SW480 (cell line): ENCODE data around the gene FGFR3.

ENCODE experiments used
- DNase-seq: peaks from one replicate; pipeline ENCODE4 v3.0.0-alpha.2; 2016; ENCODE audit warnings: low spot score

FGFR3 gene

DNA sequence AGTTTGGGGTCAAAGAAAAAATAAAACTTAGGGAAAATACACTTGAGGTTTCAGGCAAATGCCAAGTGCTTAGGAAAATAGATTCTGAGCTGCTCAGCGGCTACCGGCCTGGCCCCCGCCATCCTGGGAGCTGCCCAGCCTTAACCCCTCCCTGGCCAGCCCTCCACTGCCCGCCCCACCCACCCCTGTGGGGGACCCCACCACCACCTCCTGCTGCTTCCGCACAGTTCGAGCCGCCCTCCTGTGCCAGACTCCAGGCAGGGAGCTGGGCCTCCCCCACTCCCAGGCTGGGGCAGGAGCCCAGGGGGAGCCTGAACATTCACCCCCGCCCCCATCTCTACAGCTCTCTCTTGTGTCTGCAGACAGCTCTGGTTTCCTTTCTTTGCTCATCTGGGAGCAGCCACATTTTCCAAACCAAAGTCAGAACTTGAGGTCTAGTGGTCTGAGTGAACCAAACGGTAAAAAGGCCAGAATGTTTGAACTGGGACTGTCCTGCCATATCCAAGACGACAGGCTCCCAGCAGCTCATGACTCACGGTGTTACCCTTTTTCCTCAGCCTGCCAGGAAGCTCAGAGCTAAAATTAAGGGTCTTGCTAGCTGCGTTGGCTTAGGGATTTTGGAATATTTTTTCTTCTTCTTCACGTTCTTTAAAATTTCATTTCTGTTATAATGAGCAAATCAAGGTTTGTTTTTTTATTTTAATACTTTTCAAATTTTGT is 4.7 kb upstream of the FGFR3 start:
- no peak for DNase-seq

DNA sequence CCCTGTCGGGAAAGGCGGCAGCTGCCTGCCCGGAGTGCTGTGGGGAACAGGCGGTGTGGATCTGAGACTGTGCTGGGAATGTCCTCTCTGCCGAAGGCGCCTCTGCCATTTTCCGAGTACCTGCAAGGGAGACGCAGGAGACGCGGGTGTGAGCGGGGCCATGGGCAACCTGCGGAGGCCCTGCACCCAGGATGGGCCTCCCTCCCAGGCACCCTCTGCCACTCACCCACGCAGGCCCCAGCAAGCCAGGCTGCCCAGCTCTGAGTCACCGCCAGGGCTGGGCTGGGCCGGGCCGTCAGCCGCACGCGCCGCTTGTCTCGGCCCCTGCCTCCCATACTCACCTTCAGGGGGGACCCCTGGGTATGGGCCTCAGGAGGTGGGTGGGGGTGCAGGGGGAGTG is 3.5 kb upstream of the FGFR3 start:
- DNase-seq: no peak

- DNase-seq: no peak
Measured at GRCh38 chr4:1790005-1790404, 3.1 kb upstream of the FGFR3 start.

DNA sequence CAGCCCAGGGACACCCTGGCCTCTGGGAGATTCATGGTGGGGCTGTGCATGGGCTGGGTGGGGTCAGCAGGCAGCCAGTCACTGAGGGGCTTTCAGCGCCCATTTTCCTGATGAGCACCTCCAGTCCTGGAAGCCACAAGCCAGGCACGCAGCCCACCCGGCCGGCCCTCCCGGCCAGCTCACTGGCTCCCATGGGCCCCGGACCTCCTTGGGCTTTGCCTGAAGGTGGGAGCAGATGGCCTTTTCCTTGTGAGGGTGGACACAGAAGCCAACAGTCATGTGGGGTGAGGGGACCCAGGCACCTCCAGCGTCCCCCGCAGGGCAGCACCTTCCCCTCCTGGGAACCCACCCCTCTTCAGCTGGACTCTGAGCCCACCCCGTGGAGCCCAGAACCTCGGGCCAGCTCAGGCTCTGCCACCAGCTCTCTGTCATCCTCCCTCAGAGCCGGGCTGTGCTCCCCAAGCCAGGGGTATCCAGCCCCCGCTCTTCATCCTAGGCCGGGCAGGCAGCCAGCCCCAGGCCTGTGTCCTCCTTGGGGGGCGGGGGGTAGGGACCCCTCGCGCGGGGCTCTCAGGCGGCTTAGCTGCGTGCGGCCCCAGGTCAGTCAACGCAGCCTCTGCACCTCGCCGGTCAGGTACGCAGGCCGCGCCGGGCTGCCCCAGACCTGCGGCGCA is 798 bp upstream of the FGFR3 start:
- no peak for DNase-seq

DNA sequence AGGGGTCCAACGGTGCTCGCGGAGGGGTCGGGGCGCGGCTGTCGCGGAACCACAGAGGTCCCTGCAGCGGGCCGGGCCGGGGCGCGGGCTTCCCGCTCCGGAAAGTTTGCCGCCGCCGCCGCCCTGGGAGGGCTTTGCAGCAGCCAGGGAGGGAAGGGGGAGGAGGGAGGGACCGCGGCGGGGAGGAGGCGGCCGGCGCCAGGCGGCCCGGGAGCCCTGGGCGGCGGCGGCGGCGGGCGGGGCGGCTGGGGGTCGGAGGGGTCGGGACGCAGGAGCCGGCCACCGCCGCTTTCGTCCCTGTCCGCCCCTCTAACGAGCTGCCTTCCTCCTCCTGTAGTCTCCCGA is 375 bp downstream of the FGFR3 start:
- DNase-seq: no peak

DNA sequence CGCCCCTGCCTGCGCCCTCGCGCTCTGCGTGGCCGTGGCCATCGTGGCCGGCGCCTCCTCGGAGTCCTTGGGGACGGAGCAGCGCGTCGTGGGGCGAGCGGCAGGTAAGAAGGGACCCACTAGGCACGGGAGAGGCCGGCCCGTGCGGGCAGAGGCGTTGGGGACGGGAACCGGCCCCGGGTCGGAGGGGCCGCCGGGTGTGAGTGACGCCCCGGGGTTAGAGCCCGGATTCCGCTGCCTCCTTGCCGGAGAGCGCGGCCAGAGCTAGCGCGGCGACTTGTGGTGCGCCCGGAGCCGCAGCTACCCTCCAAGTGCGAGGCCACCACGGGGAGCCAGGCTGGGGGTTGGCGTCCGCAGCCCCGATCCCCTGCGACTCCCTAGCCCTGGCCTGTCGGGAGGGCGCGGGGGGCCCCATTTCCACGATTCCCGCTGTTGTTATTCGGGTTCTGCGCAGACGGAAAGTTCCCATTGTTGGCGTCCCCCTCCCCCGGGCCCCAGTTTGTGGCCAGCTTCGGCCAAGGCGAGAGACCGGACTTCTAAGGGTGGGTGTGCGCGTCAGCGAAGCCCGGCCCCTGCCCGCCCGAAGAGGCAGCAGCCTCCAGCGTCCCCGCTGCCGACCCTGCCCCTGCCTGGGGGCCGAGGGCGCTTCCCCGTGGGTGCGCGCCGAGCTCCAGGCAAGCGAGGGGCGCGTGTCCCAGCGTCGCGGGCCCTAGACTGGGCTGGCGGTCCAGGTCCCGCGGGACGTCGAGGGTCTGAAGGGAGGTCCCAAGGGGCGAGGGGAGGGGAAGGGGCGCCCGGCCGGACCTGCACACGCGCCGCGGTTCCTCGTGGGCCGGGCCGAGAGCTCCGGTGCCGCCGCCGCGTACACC is 1.1 kb downstream of the FGFR3 start:
- DNase-seq: no peak

DNA sequence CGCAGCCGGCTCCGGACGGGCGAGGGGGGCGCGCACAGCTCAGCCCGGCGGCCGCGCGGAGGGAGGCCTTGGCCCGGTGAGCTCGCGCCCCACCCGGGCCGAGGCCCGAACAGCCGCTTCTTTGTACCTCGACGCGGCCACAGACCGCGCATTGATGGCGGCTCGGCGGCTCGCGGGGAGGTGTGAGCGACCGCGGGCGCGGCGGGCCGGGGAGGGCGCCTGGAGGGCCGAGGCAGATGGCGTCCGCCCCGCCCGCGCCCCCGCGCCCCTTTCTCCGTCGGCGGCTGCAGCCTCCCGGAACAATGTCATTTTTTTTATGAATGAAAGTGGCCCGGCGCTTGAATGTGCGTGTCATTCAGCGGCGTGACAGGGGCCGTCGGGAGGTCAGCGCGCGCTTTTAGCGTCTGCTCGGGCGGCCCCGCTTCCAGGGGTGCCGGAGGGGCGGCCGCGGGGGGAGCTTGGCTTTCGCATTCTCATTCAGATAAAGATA is 1.8 kb downstream of the FGFR3 start:
- no peak for DNase-seq

DNA sequence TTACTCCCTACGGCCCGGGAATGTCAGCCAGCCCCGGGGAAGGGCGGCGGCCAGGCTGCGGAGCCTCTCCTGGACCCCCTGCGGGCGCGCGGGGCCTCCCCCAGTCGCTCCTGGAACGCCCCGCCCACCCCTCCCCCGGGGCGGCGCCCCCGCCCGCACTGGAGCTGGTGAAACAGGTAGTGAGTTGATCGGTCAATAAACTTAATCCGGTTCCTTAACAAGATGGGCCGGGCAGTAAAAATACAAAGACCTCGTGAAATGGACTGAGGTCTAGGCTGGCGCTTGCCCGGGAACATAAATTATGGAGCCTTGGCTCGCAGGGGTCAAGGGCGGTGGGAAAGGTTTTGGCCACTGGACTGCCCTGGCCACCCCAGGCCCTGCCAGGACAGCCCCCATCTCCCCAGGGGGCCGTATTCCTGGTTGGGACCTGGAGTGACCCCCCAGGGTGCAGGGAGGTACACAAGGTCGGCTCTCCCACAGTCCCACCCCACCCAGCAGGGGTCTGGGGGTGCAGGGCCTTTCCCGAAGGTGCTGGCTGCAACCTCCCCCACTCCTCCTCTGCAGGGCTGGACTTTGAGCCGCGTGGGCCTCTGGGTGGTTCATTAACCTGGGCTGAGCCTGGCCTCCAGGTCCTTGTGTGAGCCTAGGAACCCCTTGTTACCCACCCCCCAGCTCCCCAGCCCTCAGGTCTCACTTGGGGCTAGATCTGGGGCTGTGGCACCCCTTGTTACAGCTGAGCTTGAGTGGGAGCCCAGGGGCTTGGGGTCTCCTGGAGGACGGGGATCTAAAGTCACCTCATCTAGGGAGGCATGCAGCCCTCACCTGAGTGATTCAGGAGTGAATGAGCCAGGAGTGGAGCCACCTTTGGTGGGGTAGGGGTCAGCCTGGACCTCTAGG is 2.5 kb downstream of the FGFR3 start:
- no peak for DNase-seq

DNA sequence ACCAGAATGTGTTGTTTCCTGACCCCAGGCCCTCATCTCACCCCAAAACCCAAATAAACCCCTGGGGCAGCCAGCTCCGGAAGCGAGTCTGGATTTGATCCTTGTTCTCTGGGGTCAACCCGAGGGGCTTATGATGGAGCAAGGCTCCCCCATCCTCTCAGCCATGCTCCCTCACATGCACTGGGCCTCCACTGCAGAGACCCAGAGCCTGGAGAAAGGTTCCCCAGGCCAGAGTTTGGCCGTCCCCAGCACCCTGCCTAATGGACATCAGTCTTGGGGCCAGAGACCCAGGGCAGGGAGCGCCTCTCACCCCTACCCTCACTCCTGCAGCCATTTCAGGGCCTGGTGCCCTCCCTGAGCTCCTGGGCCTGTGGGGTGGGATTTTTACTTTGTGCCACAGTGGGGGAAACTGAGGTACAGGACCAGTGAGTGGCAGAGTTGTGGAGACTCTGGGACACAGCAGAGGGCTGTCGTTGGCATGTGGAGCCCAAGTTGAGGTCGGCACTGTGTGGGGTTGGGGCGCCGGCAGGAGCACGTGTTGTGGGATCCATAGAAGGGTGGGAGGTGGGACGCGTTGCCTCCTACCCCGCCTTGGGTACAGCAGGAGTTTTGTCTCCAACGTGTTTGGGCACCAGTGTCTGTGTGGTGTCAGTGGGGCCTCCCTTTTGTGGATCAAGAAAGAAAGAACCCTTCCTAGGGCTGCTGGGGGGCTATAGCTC is 3.6 kb downstream of the FGFR3 start:
- DNase-seq: no peak

DNA sequence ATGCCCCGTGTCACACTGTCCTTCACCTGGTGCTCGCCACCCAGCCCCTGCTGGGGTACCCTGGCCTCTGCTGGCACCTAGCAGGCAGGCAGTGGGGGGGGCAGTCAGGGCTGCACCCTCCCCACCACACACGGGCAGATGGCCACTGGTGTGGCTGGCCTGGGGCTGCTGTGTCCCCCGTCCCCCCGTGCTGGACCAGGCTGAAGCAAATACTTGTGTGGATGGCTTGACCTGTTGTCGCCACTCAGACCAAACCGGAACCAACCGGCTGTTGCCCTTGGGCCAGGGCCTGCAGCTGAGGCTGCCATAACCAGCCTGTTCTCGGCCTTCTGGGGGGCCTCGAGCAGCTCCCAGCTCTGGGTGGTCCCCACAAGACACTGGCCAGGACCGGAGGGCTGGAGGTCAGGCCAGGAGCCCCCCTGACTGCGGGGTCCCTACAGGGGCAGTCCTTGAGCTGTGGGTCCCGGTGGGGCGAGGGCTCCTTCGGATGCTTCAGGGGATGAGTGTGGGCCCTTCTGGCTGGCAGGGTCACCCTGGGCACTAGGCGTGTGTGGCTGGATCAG is 4.3 kb downstream of the FGFR3 start:
- DNase-seq: no peak

DNA sequence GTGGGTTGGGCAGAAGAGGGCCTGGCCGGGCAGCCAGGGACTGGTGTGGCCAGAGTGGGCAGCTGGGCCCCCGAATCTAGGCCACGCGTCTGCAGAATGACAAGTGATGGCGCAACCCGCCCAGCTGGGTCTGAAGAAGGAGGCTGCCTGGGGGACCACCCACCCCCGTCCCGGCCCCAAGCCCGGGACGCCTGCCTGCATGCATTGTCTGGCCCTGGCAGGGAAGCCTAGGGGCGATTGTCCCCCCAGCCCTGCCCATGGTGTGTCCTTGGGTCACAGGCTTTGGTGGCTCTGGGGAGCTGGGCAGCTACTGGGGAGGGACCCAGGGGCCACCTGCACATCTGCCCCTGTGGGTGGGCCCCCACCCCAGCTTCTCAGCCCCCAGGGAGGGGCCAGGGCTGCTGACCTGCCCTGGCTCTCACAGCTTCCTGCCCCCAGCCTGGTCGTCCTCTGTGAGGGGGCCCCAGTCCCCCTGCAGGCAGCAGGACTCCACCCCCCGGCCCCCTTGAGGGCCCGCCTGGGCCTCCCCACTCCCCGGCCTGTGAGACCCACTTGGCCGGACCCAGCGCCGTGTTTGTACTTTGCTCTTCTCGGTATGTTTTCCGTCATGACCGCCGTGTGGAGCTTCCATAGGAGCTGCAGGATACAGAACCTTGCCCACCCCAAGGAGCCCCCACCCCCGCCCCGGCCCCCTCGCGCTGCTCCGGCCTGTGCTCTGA is 4.9 kb downstream of the FGFR3 start:
- no peak for DNase-seq

GRCh38 chr4:1798580-1799386 is 5.7 kb downstream of the FGFR3 start:
- no peak for DNase-seq

GRCh38 chr4:1799387-1800375 is 6.6 kb downstream of the FGFR3 start:
- DNase-seq: no peak

DNA sequence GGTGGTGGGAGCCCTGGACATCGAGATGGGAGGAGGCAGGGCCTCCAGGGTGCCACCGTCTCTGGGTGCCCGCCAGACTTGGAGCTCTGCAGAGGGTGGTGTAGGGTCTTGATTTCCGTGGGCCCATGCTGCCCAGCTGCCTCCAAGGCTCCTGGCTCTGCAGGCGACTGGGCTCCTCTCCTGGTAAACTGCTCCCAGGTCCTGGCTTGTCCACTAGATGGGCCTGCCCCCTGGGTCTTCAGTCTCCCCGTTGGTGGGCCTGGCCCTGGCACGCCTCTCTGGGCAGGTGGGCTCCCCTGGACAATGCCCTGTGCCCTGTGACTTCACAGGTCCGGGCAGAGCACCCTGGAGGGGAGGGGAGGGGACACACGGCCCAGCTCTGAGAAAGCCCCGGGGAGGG is 7.7 kb downstream of the FGFR3 start:
- no peak for DNase-seq

GRCh38 chr4:1801286-1801958 is 8.3 kb downstream of the FGFR3 start:
- DNase-seq: no peak

GRCh38 chr4:1802151-1802715 is 9.1 kb downstream of the FGFR3 start:
- DNase-seq: no peak
